HG03432 (cell line): ENCODE measurements around the gene PLXNA4.

Source experiments
- ATAC-seq: cut with Tn5 transposase; IDR thresholded peaks from one replicate; pipeline ENCODE4 v1.9.1; 2021; ENCODE audit warnings: mild to moderate bottlenecking, moderate library complexity; ENCODE audit not compliant: unreplicated experiment

PLXNA4 gene

DNA sequence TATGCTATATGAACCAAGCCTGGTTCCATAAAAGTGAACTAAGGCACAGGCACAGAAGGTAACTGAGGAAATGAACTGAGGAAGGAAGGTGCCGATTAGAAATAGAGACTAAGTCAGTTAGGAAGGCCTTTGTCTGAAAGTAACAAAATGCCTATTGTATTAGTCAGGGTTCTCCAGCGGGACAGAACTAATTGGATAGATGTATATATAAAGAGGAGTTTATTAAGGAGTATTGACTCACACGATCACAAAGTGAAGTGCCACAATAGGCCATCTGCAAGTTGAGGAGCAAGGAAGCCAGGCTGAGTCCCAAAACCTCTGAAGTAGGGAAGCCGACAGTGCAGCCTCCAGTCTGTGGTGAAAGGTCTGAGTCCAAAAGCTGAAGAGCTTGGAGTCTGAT, 13.9 kb upstream of the PLXNA4 start:
- no peak for ATAC-seq

DNA sequence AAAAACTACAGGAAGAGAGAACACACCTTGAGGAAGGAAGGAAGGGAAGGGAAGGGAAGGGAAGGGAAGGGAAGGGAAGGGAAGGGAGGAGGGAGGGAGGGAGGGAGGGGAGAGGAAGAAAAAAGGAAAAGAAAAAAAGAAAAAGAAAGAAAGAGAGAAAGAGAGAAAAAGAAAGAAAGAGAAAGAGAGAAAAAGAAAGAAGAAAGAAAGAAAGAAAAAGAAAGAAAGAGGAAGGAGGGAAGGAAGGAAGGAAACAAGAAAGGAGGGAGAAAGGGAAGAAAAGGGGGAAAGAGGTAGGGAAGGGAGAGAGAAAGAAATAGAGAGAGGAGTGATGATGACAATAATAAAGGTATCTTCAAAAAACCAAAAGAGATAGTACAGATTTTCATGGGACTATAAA, 12.3 kb upstream of the PLXNA4 start:
- ATAC-seq, result no peak

DNA sequence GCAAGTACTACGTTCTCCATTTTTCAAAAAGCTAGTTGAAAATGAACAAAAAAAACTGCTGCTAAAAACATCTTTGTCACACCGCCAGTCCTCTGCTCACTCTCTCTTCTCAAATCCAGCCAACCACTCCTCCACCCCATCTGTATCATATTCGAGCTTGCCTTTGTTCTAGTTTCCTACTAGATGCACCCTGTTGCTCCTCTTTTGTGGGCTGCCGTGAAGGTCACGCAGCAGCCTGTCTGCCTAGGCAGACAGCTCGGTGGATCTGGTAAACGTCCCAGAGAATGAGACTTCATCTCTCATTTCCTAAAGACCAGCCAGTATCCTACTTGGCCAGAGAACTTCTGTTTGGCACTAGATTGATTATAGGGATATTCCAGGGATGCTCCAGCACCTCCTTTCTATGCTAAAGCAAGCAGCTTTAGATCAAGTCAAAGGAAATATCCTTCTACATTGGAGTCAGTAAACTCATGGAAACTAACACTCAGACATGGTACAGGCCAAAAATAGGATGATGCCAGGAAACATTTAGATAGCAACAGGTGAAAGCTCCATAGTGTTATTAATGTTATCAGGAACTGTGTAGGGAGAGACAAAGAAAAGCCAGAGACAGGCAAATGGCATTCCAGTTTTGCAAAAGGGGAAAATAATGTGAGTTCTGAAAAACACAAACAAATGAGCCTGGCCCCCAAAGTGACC, 8.7 kb upstream of the PLXNA4 start:
- ATAC-seq, result no peak

GRCh38 chr7:132581431-132581830, 5.2 kb upstream of the PLXNA4 start:
- no peak for ATAC-seq

- peak; percentile 61 for ATAC-seq
These were observed 4.5 kb upstream of the PLXNA4 start for GRCh38 chr7:132580717-132581285.

GRCh38 chr7:132580277-132580676, 4.0 kb upstream of the PLXNA4 start:
- no peak for ATAC-seq

DNA sequence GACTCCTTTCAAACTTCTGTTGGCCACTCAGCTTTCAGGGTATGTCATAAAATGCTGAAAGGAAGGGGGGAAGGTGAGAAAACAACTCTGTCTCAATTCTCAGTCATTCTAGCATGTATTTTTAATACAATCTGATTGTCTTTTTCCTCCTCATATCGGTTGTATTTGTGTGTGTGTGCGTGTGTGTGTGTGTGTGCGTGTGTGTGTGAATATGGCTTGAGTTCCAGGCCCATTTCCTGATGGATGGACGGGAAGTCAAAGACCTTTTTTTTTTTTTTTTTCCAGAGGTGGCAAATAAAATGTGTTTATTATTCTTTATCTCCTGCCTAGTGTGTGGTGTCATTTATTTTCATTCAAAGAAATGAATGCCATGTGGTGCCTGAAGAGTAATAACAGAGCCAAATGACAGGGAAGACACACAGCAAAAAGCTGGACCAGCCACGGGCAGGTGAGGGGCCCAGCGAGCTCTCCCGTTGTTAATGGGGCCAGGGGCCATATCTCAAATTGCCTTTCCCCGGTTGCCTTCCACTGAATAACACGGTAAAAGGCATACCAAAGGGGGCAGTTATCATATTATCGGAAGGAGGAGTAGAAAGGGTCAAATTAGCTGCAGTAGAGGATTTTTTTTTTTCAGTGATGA, 3.1 kb upstream of the PLXNA4 start:
- ATAC-seq, result no peak

- ATAC-seq, result no peak
These were observed 2.6 kb upstream of the PLXNA4 start for GRCh38 chr7:132578826-132579225.

DNA sequence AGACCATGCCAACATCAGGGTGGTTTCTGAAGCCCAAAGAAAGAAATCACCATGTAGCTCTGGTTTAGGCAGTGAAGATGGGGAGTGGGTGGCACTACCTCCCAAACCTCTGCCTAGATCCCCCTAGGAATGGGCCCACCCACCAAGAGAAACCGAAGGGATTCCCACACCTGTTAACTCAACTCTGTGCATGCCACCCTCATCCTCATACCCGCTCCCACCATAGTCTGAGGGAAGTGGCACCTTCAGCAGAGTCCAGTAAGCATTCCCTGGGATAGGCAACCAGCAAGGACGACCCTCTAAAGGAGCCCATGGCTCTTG, 1.7 kb upstream of the PLXNA4 start:
- no peak for ATAC-seq

- no peak for ATAC-seq
These were observed 1.2 kb upstream of the PLXNA4 start for GRCh38 chr7:132577206-132578049.

DNA sequence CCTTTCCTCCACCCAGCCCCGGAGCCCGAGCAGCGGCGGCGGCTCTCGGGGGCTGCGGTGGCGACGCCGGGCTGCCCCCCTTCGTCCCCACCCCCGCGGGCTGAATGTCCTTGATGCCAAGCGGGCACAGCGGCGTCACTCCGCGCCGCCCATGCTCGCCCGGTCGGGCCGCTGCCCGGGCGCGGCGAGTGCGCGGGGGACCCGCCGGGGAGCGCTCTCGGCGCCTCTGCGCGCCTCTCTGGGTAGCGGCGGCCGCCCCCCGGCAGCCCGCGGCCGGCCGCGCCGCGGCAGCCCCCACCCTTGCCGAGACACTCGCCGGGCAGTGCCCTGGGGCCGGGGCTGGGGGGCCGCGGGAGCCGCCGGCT, 433 bp upstream of the PLXNA4 start:
- ATAC-seq, result no peak

GRCh38 chr7:132575419-132575981, 770 bp downstream of the PLXNA4 start:
- ATAC-seq, result no peak

- ATAC-seq, result no peak
These were observed 2.0 kb downstream of the PLXNA4 start for GRCh38 chr7:132574223-132574622.

DNA sequence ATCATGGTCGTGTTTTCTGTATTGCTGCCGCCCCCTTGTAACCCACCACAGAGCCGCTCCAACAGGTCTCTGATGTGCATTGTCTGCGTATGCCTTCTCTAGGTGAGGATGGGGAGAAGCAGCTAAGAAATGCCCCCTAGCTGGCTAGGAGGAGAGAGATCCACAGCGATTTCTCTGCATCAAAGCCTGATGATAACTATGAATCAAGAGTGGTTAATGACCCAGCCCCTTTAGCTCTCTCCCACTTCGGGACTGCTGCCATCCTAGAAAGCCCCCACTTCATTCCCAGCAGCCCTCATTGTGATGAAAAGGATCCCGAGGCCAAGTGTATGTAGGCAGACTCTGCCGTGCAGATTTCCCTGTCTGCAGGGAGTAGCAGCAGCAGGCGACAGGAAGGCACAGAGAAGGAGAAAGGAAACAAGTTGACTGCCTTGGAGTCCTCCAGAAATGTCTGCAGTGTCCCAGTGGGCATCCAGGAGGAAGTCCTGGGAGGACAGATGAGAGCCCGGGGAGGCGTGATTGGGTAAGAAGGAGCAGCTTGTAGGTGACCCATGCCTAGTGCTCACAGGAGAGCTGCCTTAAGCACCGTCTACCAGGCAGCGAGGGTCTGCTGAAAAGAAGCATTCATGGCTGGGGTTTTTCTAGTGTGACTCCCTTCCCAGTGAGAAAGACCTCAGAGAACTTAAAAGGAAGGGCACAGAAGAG, 2.9 kb downstream of the PLXNA4 start:
- ATAC-seq, result no peak

DNA sequence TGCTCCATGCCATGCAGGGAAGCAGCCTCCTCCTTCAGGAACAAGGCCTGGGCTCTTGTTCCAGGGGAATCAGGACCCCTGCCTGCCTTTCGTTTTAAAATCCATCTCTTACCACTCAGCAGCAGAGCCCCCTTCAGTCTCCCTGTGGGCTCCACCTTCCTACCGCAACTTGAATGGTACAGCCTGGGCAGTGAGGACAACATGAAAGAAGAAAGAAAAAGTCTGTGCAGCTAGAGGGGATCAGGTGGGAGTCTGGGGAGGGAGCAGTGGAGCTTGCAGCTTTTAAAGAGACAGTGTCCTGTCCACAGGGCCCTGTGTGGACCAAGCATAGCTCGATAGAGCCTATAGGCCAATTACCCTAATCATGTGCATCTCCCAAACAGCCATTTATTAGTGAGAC, 3.7 kb downstream of the PLXNA4 start:
- no peak for ATAC-seq

GRCh38 chr7:132571970-132572369, 4.3 kb downstream of the PLXNA4 start:
- ATAC-seq, result no peak

- ATAC-seq, result no peak
These were observed 6.2 kb downstream of the PLXNA4 start for GRCh38 chr7:132569884-132570614.

GRCh38 chr7:132568962-132569361, 7.3 kb downstream of the PLXNA4 start:
- ATAC-seq, result no peak

GRCh38 chr7:132565885-132566284, 10.4 kb downstream of the PLXNA4 start:
- ATAC-seq, result no peak

GRCh38 chr7:132565441-132565840, 10.8 kb downstream of the PLXNA4 start:
- ATAC-seq, result no peak
